Activated effector memory CD4-positive, alpha-beta T cell treated with anti-CD3 and anti-CD28 coated beads, Interleukin-2, amount 50 U/mL, for 16 hours (primary cell): ENCODE measurements around the gene FRMD4A.

ENCODE experiments used
- DNase-seq: peaks from one replicate; pipeline ENCODE4 v3.0.0-alpha.2; 2020

FRMD4A gene

GRCh38 chr10:13709931-13710650 is 620.6 kb downstream of the FRMD4A start:
- no peak for DNase-seq

- DNase-seq, result no peak
Measured at GRCh38 chr10:13708256-13708990, 622.3 kb downstream of the FRMD4A start.

GRCh38 chr10:13707156-13707881 is 623.4 kb downstream of the FRMD4A start:
- no peak for DNase-seq

GRCh38 chr10:13706604-13707003 is 624.1 kb downstream of the FRMD4A start:
- DNase-seq, result no peak

GRCh38 chr10:13706175-13706574 is 624.5 kb downstream of the FRMD4A start:
- no peak for DNase-seq

GRCh38 chr10:13705526-13706174 is 625.1 kb downstream of the FRMD4A start:
- no peak for DNase-seq

- DNase-seq, result no peak
Measured at GRCh38 chr10:13704964-13705363, 625.8 kb downstream of the FRMD4A start.

GRCh38 chr10:13703997-13704536 is 626.7 kb downstream of the FRMD4A start:
- DNase-seq, result no peak

- DNase-seq, result no peak
Measured at GRCh38 chr10:13703101-13703818, 627.5 kb downstream of the FRMD4A start.

GRCh38 chr10:13701157-13701919 is 629.4 kb downstream of the FRMD4A start:
- DNase-seq, result no peak

- DNase-seq, result no peak
Measured at GRCh38 chr10:13700473-13701144, 630.1 kb downstream of the FRMD4A start.

GRCh38 chr10:13699216-13699615 is 631.5 kb downstream of the FRMD4A start:
- no peak for DNase-seq

GRCh38 chr10:13698217-13698616 is 632.5 kb downstream of the FRMD4A start:
- DNase-seq, result no peak

GRCh38 chr10:13696071-13696470 is 634.7 kb downstream of the FRMD4A start:
- no peak for DNase-seq

- DNase-seq, result no peak
Measured at GRCh38 chr10:13695588-13695987, 635.1 kb downstream of the FRMD4A start.

GRCh38 chr10:13693783-13694700 is 636.7 kb downstream of the FRMD4A start:
- DNase-seq, result no peak

GRCh38 chr10:13690281-13690825 is 640.4 kb downstream of the FRMD4A start:
- peak; percentile 31 for DNase-seq

GRCh38 chr10:13686331-13686752 is 644.4 kb downstream of the FRMD4A start:
- no peak for DNase-seq

GRCh38 chr10:13685885-13686284 is 644.8 kb downstream of the FRMD4A start:
- no peak for DNase-seq
